ENCODE measurements around the gene DYRK2.

Gene DYRK2

DNA sequence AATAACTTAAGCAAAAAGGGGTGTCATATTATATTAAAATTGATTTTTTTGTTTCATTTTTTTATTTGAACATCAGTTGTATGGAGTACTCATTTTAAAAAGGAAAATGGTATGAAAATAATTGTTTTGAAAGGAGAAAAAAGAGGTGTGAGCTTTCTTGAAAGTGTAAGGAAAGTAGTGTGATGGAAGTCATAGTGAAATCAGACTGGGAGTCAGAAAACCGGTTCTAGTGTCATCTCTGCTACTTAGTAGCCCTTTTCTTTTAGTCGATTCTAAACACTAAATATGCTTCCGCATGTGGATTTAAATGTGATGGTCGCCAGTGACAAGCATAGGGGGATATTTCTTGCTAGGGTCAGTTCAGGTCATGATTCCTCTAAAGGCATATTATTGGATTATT is 1.8 kb upstream of the DYRK2 start:
- DNase-seq (ENCODE audit: low read depth in 2 of 2): no peak

DNA sequence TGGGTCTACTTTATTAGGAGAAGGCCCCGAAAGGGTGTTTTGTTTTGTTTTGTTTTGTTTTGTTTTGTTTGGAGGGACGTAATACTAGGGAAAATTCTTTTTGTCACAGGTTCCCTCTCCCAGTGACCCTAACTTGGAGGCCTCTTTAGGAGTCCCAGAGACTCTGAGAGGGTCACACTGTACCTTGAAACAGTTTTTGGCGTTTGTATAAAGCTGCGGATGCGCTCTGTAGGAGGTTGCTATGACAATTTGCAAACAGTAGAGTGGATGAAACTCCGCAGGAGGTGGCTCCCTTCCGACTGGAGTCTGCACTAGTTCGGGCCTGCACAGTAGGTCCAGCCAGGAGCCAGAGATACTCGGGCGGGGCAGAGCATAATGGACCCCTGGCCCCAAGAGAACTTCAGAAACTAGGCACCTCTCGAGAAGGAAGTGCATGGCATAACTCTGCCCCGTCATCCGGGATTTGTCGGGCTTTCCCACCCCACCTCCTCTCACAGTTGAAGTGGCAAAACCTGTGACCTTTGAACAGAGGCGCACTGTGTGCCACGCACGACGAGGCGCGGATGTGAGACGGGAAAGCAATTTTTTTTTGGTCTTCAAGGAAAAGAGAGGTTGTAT is 1.3 kb upstream of the DYRK2 start:
- no peak for DNase-seq (ENCODE audit: low read depth in 2 of 2)

DNA sequence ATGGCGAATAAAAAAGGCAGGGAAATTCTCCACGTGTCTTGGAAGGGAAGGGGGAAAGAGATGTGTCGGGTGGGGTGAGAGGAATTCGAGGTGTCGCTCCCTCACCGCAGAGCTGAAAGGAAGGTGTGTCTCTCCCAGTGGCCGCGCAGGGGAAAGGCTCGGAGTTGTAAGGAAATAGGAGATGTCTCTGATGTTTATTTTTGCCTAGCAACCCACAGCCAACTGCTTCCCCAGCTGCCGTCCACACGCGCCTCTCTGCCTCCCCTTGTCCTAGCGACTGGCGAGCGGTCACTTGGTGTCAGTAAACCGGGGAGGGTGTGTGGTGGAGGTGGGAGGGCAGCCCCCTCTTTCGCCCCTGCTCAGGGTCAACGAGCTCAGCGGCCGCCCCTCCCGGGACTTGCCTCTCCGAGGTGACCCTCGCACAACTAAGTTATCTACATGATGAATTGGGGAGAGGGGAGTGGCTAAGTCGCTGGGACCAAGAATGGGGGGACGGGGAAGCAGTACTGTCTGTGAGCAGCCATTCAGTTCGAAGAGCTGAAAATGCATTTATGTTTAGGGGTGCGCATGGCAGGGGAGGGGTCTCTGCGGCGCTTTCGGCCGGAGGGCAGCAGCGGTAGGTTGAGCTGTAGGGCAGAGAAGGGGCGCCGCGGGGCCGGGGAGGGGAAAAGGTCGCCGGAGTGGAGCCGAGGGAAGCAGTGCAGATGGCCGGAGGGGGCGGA is 585 bp upstream of the DYRK2 start:
- DNase-seq (ENCODE audit: low read depth in 2 of 2): no peak

DNA sequence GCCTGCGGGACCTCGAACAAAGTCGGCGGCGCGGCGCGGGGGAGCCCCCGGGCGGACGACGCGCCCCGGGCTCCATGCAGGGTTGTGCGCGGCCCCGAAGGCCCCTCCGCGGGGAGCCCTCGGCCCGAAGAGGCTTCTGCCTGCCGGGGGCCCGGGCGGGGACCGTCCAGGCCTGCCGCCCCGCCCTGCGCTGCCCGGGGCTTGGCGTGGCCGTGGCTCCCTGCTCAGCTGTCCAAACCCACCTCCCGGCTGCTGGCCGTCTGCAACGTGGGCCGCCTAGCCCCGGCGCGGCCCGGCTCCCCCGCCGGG is 670 bp downstream of the DYRK2 start:
- DNase-seq (ENCODE audit: low read depth in 2 of 2): no peak

GRCh38 chr12:67649570-67650387 is 1.2 kb downstream of the DYRK2 start:
- no peak for DNase-seq (ENCODE audit: low read depth in 2 of 2)

- no peak for DNase-seq (ENCODE audit: low read depth in 2 of 2)
Measured at GRCh38 chr12:67650388-67651131, 2.0 kb downstream of the DYRK2 start.

- no peak for DNase-seq (ENCODE audit: low read depth in 2 of 2)
Measured at GRCh38 chr12:67651132-67651695, 2.7 kb downstream of the DYRK2 start.

- no peak for DNase-seq (ENCODE audit: low read depth in 2 of 2)
Measured at GRCh38 chr12:67655829-67656228, 7.3 kb downstream of the DYRK2 start.

- DNase-seq (ENCODE audit: low read depth in 2 of 2): no peak
Measured at GRCh38 chr12:67656251-67656650, 7.7 kb downstream of the DYRK2 start.

- DNase-seq (ENCODE audit: low read depth in 2 of 2): no peak
Measured at GRCh38 chr12:67658486-67658885, 9.9 kb downstream of the DYRK2 start.

DNA sequence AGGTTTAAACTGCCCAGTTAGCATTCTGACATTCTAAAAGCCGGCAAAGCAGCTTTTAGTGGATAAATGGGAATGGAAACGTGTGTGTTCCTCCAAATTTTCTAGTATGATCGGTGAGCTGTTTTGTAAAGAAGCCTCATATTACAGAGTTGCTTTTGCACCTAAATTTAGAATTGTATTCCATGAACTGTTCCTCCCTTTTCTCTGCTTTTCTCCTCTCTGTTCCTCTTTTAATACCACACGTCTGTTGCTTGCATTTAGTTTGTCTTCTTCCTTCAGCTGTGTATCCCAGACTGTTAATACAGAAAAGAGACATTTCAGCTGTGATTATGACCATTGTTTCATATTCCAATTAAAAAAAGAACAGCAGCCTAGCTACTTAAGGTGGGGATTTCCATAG is 10.7 kb downstream of the DYRK2 start:
- DNase-seq (ENCODE audit: low read depth in 2 of 2): no peak

GRCh38 chr12:67661311-67662021 is 12.9 kb downstream of the DYRK2 start:
- DNase-seq (ENCODE audit: low read depth in 2 of 2): no peak

DNA sequence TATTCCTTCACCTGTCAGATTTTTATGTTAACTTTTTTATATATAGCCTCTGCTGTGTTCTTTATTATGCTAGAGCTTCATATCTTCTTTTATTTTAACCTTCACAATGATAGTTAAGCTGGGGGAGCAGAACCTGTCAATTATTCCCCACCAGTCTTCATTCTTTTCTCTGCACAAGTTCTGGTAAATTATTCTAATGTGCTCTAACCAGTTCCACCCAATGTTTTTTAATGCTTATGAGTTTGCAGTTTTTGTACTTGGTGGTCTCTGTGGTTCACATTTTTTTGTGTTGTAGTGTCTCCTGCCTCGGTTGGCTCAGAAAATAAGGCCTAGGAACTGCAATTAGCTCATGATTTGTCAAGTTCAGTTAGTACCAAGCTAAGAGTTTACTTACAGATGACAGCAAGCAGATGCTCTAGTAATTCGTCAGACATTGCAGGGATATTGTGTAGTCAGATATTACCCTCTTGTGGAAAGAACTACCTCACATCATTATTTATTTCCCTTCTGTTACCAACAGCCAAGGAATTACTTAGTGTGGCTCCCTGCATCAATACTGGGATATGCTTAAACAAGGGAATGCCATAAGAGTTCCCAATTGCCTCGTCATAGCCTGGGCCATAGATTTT is 14.5 kb downstream of the DYRK2 start:
- DNase-seq (ENCODE audit: low read depth in 2 of 2): no peak

GRCh38 chr12:67664171-67664570 is 15.6 kb downstream of the DYRK2 start:
- DNase-seq (ENCODE audit: low read depth in 2 of 2): no peak

DNA sequence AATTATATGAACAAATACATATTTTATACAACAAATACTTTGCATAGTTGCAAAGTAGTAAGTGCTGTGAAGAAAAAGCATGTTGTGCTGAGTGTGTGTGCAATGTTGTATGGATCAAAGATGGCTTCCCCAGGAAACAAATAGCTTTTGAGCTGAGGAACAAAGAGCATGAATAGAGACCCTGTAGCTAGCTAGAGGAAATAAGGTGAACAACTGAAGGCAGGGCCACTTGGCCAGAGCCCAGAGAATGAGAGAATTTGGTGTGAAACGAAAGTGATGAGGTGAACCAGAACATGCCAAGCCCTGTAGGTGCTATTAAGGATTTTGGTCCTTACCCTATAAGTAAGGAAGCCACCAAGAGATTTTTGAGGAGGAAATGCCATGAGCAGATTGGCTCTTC is 17.1 kb downstream of the DYRK2 start:
- no peak for DNase-seq (ENCODE audit: low read depth in 2 of 2)

GRCh38 chr12:67666605-67667004 is 18.1 kb downstream of the DYRK2 start:
- no peak for DNase-seq (ENCODE audit: low read depth in 2 of 2)

- no peak for DNase-seq (ENCODE audit: low read depth in 2 of 2)
Measured at GRCh38 chr12:67667276-67668073, 18.9 kb downstream of the DYRK2 start.

GRCh38 chr12:67669217-67669933 is 20.8 kb downstream of the DYRK2 start:
- no peak for DNase-seq (ENCODE audit: low read depth in 2 of 2)

GRCh38 chr12:67669934-67670631 is 21.5 kb downstream of the DYRK2 start:
- no peak for DNase-seq (ENCODE audit: low read depth in 2 of 2)

Measured in stimulated activated CD4-positive, alpha-beta T cell treated with anti-CD3 and anti-CD28 coated beads, Interleukin-15, amount 100 ng/mL, for 48 hours (primary cell).